ENCODE results near the gene ENDOV. TPM values are rescaled to one million over a fixed set of nuclear protein-coding genes. Genes with fewer than 3 reads are reported as not detected.

ENDOV gene
- total and polyA plus RNA-seq, 2 of the 13 experiments (the other 11 are each of a cell fraction or from before 2014, with no cell fraction given), result 15.1 to 17.1 TPM

DNA sequence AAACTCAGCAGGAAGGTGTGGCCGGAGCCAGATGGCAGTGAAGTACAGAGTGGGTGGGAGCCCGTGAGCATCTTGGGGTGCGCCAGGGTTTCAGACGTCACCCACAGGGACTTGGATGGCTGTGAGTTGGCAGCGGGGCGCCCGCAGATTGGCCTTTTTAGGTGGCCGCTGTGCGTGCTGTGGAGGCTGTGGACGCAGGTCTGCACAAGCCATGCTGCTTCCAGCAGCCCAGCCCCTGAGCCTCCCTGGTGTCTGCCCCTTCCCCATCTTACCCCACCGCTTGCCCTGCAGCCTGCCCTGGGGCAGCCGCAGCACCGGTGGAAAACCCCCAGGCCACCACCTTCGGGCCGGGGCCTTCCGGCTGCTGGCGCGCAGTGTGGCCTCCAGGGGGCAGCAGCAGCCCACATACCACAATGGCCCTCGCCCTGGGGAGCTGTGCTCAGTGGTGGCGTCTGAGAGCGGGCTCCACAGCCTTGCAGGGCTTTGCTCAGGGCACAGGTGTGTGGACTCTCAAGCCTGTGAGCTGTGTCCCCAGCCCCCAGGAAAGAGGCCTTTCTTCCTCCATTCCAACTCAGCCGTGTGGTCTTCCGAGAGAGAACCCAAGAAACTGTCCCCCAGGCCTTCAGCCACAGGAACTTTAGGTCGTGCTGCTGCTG, 11.8 kb downstream of the ENDOV start (continued):
- TF ChIP-seq SUZ12 (IDR thresholded peaks at IDR 0.05; ENCODE audit: low read depth, low read length) (no peak; the same call in 1 of the 2 replicates), ZNF17 (CRISPR knock-in tag; IDR thresholded peaks at IDR 0.05) (no peak), ZNF577 (CRISPR knock-in tag; IDR thresholded peaks at IDR 0.05; ENCODE audit: borderline replicate concordance, low read depth) (no peak), NFE2 (CRISPR knock-in tag; IDR thresholded peaks at IDR 0.05) (no peak), PHB2 (IDR thresholded peaks at IDR 0.05; ENCODE audit: partially characterized antibody) (no peak), KAT7 (CRISPR knock-in tag; IDR thresholded peaks at IDR 0.05; ENCODE audit: borderline replicate concordance) (peak; percentile 63; the same call in 1 of the 2 replicates), SIN3A (IDR thresholded peaks at IDR 0.05; ENCODE audit: borderline replicate concordance, low read depth, low read length) (no peak), JUND (CRISPR knock-in tag; IDR thresholded peaks at IDR 0.05) (no peak), SIX4 (CRISPR knock-in tag; IDR thresholded peaks at IDR 0.05) (no peak), CREB1 (IDR thresholded peaks at IDR 0.05) (no peak), CREB1 (CRISPR knock-in tag; IDR thresholded peaks at IDR 0.05) (no peak), NR2F2 (IDR thresholded peaks at IDR 0.05; ENCODE audit: borderline replicate concordance, low read depth) (no peak), ATAD3A (CRISPR knock-in tag; IDR thresholded peaks at IDR 0.05) (no peak), NONO (IDR thresholded peaks at IDR 0.05) (no peak), NONO (CRISPR knock-in tag; conservative IDR thresholded peaks at IDR 0.05) (peak; percentile 73), ZNF572 (CRISPR knock-in tag; IDR thresholded peaks at IDR 0.05) (peak; percentile 75; the same call in 1 of the 2 replicates), ZNF235 (CRISPR knock-in tag; IDR thresholded peaks at IDR 0.05; ENCODE audit: borderline replicate concordance) (no peak), DNMT1 (CRISPR knock-in tag; IDR thresholded peaks at IDR 0.05) (no peak), TBX3 (IDR thresholded peaks at IDR 0.05; ENCODE audit: borderline replicate concordance) (no peak)
- TF ChIP-seq, protein P1, sequence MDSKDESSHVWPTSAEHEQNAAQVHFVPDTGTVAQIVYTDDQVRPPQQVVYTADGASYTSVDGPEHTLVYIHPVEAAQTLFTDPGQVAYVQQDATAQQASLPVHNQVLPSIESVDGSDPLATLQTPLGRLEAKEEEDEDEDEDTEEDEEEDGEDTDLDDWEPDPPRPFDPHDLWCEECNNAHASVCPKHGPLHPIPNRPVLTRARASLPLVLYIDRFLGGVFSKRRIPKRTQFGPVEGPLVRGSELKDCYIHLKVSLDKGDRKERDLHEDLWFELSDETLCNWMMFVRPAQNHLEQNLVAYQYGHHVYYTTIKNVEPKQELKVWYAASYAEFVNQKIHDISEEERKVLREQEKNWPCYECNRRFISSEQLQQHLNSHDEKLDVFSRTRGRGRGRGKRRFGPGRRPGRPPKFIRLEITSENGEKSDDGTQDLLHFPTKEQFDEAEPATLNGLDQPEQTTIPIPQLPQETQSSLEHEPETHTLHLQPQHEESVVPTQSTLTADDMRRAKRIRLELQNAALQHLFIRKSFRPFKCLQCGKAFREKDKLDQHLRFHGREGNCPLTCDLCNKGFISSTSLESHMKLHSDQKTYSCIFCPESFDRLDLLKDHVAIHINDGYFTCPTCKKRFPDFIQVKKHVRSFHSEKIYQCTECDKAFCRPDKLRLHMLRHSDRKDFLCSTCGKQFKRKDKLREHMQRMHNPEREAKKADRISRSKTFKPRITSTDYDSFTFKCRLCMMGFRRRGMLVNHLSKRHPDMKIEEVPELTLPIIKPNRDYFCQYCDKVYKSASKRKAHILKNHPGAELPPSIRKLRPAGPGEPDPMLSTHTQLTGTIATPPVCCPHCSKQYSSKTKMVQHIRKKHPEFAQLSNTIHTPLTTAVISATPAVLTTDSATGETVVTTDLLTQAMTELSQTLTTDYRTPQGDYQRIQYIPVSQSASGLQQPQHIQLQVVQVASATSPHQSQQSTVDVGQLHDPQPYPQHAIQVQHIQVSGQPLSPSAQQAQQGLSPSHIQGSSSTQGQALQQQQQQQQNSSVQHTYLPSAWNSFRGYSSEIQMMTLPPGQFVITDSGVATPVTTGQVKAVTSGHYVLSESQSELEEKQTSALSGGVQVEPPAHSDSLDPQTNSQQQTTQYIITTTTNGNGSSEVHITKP (CRISPR knock-in tag; IDR thresholded peaks at IDR 0.05; ENCODE audit: low read depth), result peak; percentile 70; the same call in 1 of the 2 replicates
- TF ChIP-seq, protein P2, sequence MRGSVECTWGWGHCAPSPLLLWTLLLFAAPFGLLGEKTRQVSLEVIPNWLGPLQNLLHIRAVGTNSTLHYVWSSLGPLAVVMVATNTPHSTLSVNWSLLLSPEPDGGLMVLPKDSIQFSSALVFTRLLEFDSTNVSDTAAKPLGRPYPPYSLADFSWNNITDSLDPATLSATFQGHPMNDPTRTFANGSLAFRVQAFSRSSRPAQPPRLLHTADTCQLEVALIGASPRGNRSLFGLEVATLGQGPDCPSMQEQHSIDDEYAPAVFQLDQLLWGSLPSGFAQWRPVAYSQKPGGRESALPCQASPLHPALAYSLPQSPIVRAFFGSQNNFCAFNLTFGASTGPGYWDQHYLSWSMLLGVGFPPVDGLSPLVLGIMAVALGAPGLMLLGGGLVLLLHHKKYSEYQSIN (CRISPR knock-in tag; IDR thresholded peaks at IDR 0.05; ENCODE audit: borderline replicate concordance), result no peak
- TF ChIP-seq, protein P3, sequence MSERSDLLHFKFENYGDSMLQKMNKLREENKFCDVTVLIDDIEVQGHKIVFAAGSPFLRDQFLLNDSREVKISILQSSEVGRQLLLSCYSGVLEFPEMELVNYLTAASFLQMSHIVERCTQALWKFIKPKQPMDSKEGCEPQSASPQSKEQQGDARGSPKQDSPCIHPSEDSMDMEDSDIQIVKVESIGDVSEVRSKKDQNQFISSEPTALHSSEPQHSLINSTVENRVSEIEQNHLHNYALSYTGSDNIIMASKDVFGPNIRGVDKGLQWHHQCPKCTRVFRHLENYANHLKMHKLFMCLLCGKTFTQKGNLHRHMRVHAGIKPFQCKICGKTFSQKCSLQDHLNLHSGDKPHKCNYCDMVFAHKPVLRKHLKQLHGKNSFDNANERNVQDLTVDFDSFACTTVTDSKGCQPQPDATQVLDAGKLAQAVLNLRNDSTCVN (CRISPR knock-in tag; IDR thresholded peaks at IDR 0.05; ENCODE audit: borderline replicate concordance), result no peak
- TF ChIP-seq, protein P4, sequence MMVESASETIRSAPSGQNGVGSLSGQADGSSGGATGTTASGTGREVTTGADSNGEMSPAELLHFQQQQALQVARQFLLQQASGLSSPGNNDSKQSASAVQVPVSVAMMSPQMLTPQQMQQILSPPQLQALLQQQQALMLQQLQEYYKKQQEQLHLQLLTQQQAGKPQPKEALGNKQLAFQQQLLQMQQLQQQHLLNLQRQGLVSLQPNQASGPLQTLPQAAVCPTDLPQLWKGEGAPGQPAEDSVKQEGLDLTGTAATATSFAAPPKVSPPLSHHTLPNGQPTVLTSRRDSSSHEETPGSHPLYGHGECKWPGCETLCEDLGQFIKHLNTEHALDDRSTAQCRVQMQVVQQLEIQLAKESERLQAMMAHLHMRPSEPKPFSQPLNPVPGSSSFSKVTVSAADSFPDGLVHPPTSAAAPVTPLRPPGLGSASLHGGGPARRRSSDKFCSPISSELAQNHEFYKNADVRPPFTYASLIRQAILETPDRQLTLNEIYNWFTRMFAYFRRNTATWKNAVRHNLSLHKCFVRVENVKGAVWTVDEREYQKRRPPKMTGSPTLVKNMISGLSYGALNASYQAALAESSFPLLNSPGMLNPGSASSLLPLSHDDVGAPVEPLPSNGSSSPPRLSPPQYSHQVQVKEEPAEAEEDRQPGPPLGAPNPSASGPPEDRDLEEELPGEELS (CRISPR knock-in tag; IDR thresholded peaks at IDR 0.05), result no peak
